Tibial artery (tissue), 4 donors: ENCODE measurements around the gene CRYL1.

ENCODE experiments used
- DNase-seq, 2 donors: peaks; one replicate each; pipeline ENCODE4 v3.0.0-alpha.2; 2019
- H3K27ac ChIP-seq, 2 donors: fragments of 200-600 bp; sonication (generic) in 1 of 2; 1 replicate in 1 of 2; 2 replicates in 1 of 2; pipeline ENCODE4 v1.5.1; 2018 to 2019; ENCODE audit warnings: mild to moderate bottlenecking in 1 of 2
- H3K27me3 ChIP-seq, 2 donors: fragments of 200-600 bp; sonication (generic) in 1 of 2; one replicate each; pipeline versions ENCODE4 v1.5.1 to v1.6.0; 2016 to 2019
- H3K36me3 ChIP-seq, 3 donors: fragments of 200-600 bp; sonication (generic) in 2 of 3; one replicate each; pipeline ENCODE4 v1.5.1; 2016 to 2019; ENCODE audit warnings: mild to moderate bottlenecking in 2 of 3
- H3K4me1 ChIP-seq, 4 donors: fragments of 200-600 bp; sonication (generic) in 2 of 4; 1 replicate in 3 of 4; 2 replicates in 1 of 4; pipeline ENCODE4 v1.5.1; 2016 to 2019
- H3K4me3 ChIP-seq, 2 donors: fragments of 200-600 bp; sonication (generic) in 1 of 2; 1 replicate in 1 of 2; 2 replicates in 1 of 2; pipeline ENCODE4 v1.5.1; 2018 to 2019; ENCODE audit warnings: mild to moderate bottlenecking in 2 of 2
- H3K9me3 ChIP-seq, 3 donors: fragments of 200-600 bp; sonication (generic) in 1 of 3; one replicate each; pipeline ENCODE4 v1.5.1; 2016 to 2019
- CTCF ChIP-seq, 2 experiments: fragments of 200-600 bp in 1 of 2; fragments of 450-650 bp in 1 of 2; IDR thresholded peaks; one replicate each; pipeline ENCODE4 v1.5.1; 2017 to 2019; ENCODE audit warnings: antibody characterized with exemption in 2 of 2, mild to moderate bottlenecking in 1 of 2, moderate library complexity in 1 of 2
- intact Hi-C: fragments of 100-400 bp; cut with DNase I; formaldehyde crosslinking; loops from one replicate; pipeline ENCODE4 v1.15.0; 2023; ENCODE audit warnings: low total_unique reads

CRYL1 gene

GRCh38 chr13:20356444-20356843 is 169.2 kb downstream of the CRYL1 start:
- DNase-seq, result no peak
- no peak overlapping the region for H3K4me3 ChIP-seq
- no peak for TF ChIP-seq CTCF (IDR thresholded peaks at IDR 0.05)
- no peaks in the 10 kb centered on the region for H3K4me1 ChIP-seq
- peaks cover 0 to 4% of the 10 kb centered on the region in 2 donors for H3K27me3 ChIP-seq
- H3K36me3 ChIP-seq, result no peaks in the 10 kb centered on the region
- H3K27ac ChIP-seq, result no peak overlapping the region
- intact Hi-C loops, result no loop called here
- no peaks in the 10 kb centered on the region for H3K9me3 ChIP-seq

- H3K9me3 ChIP-seq, result no peaks in the 10 kb centered on the region
- intact Hi-C loops, result no loop called here
- no peak overlapping the region for H3K4me3 ChIP-seq
- no peak for TF ChIP-seq CTCF (IDR thresholded peaks at IDR 0.05)
- H3K36me3 ChIP-seq, result no peaks in the 10 kb centered on the region
- H3K4me1 ChIP-seq, result no peaks in the 10 kb centered on the region
- no peak for DNase-seq
- peaks cover 0 to 4% of the 10 kb centered on the region in 2 donors for H3K27me3 ChIP-seq
- H3K27ac ChIP-seq, result no peak overlapping the region
Measured at GRCh38 chr13:20354722-20355121, 170.9 kb downstream of the CRYL1 start.

- no peaks in the 10 kb centered on the region for H3K9me3 ChIP-seq
- H3K36me3 ChIP-seq, result no peaks in the 10 kb centered on the region
- no peak for DNase-seq
- no peak for TF ChIP-seq CTCF (IDR thresholded peaks at IDR 0.05)
- no peaks in the 10 kb centered on the region for H3K4me1 ChIP-seq
- intact Hi-C loops, result no loop called here
- no peak overlapping the region for H3K27ac ChIP-seq
- H3K4me3 ChIP-seq, result no peak overlapping the region
- H3K27me3 ChIP-seq, result peaks cover 0 to 4% of the 10 kb centered on the region in 2 donors
Measured at GRCh38 chr13:20353973-20354372, 171.7 kb downstream of the CRYL1 start.
